Loucy (cell line): ENCODE data around the gene TSSC4.
A peak's percentile ranks its signal among the peaks of the same experiment; 100 is the strongest.

Experiments used
- H2AFZ ChIP-seq: fragments of 200-600 bp; sonication (generic); 2 replicates; pipeline ENCODE4 v1.6.0; 2016; ENCODE audit warnings: antibody characterized with exemption, mild to moderate bottlenecking, low read length, moderate library complexity
- H3F3A ChIP-seq: fragments of 200-600 bp; 2 replicates; pipeline ENCODE4 v1.6.0; 2016; ENCODE audit warnings: antibody characterized with exemption, low read depth, mild to moderate bottlenecking
- H3K27me3 ChIP-seq: fragments of 200-600 bp; sonication (generic); 2 replicates; pipeline ENCODE4 v1.6.1; 2014; ENCODE audit warnings: low read length, mild to moderate bottlenecking; ENCODE audit not compliant: insufficient read depth, poor library complexity, severe bottlenecking
- H3K36me3 ChIP-seq: fragments of 200-600 bp; sonication (generic); 2 replicates; pipeline ENCODE4 v1.6.1; 2016; ENCODE audit warnings: low read length; ENCODE audit not compliant: insufficient read depth
- H3K4me1 ChIP-seq: fragments of 200-600 bp; sonication (generic); 2 replicates; pipeline ENCODE4 v1.5.1; 2014; ENCODE audit warnings: low read length, mild to moderate bottlenecking; ENCODE audit not compliant: insufficient read depth, poor library complexity, severe bottlenecking
- H3K4me2 ChIP-seq: fragments of 200-600 bp; sonication (generic); 2 replicates; pipeline ENCODE4 v1.6.0; 2014; ENCODE audit warnings: antibody characterized with exemption, low read length, low read depth, mild to moderate bottlenecking; ENCODE audit not compliant: poor library complexity, severe bottlenecking
- H3K4me3 ChIP-seq: fragments of 200-600 bp; sonication (generic); 2 replicates; pipeline ENCODE4 v1.5.1; 2014; ENCODE audit warnings: low read length, mild to moderate bottlenecking, mixed read lengths; ENCODE audit not compliant: poor library complexity, severe bottlenecking
- H3K79me2 ChIP-seq: fragments of 200-600 bp; sonication (generic); 2 replicates; pipeline ENCODE4 v1.6.1; 2014; ENCODE audit warnings: low read length; ENCODE audit not compliant: insufficient read depth
- H3K9ac ChIP-seq: fragments of 200-600 bp; sonication (generic); 2 replicates; pipeline ENCODE4 v1.6.0; 2014; ENCODE audit warnings: mild to moderate bottlenecking, low read depth, low read length, moderate library complexity; ENCODE audit not compliant: poor library complexity, severe bottlenecking
- H3K9me2 ChIP-seq: fragments of 200-600 bp; sonication (generic); replicated peaks from 2 replicates; pipeline ENCODE4 v1.6.1; 2016; ENCODE audit warnings: low read depth, low read length, mixed read lengths
- H3K9me3 ChIP-seq: fragments of 200-600 bp; sonication (generic); 2 replicates; pipeline ENCODE4 v1.6.1; 2014; ENCODE audit warnings: mild to moderate bottlenecking, antibody characterized with exemption, low read length, low read depth; ENCODE audit not compliant: insufficient read depth
- H4K20me1 ChIP-seq: fragments of 200-600 bp; sonication (generic); 2 replicates; pipeline ENCODE4 v1.6.0; 2014; ENCODE audit warnings: antibody characterized with exemption, low read length, mild to moderate bottlenecking; ENCODE audit not compliant: insufficient read depth, poor library complexity, severe bottlenecking
- EZH2phosphoT487 ChIP-seq: fragments of 200-600 bp; IDR thresholded peaks from 2 replicates; pipeline ENCODE4 v1.6.1; 2018; ENCODE audit warnings: antibody characterized with exemption, mild to moderate bottlenecking, moderate library complexity, borderline replicate concordance
- TF ChIP-seq, protein P1 (sequence below): fragments of 200-600 bp; sonication (generic); conservative IDR thresholded peaks from 2 replicates; pipeline ENCODE4 v1.5.1; 2014; ENCODE audit warnings: mild to moderate bottlenecking, antibody characterized with exemption, low read length

Gene TSSC4

DNA sequence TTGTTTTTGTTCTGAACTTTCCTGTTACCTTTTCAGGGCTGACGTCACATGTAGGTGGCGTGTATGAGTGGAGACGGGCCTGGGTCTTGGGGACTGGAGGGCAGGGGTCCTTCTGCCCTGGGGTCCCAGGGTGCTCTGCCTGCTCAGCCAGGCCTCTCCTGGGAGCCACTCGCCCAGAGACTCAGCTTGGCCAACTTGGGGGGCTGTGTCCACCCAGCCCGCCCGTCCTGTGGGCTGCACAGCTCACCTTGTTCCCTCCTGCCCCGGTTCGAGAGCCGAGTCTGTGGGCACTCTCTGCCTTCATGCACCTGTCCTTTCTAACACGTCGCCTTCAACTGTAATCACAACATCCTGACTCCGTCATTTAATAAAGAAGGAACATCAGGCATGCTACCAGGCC is 3.5 kb upstream of the TSSC4 start:
- peaks cover 12% of the 10 kb centered on the region for H3K4me1 ChIP-seq

DNA sequence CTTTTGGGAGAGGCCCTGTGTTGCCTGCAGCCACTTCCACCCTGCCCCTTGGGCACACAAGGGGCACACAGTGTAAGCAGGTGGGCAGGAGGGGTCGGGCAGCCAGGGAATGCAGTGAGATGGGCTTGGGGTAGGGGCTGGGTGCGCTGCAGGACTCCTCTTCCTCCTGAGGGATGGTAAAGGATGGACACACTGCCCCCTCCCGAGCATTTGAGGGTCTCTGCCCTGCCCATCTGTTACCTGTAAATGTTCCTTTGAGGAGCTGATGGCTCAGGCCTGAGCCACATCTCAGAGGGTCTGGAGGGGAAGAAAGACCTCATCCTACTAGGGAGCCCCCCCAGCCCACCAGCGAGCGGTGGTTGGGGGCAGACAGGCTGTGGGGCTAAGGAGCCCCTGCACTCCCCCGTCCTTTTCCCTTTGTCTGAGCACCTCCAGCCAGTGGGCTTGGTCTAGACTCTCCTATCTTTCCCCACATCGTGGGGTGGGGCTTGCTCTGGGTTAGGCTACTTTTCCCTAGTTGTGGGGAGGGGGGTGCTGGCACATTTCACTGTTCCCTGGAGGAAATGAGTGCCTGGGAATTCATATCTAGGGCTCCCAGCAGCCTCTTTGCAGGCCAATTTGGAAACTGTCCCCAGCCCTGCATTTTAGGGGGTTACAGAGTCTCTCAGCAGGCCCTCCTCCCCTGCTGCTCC is 1.7 kb upstream of the TSSC4 start:
- Histone ChIP-seq H3K36me3 (peaks cover 42% of the 10 kb centered on the region; the same call in 1 of the 2 replicates), H3K79me2 (peaks cover 27% of the 10 kb centered on the region), H3K4me3 (peak overlapping the region; percentile 90), H3K4me1 (peaks cover 17% of the 10 kb centered on the region), H4K20me1 (peaks cover 10% of the 10 kb centered on the region), H3K27me3 (no peaks in the 10 kb centered on the region), H2AFZ (no peak overlapping the region), H3F3A (no peaks in the 10 kb centered on the region), H3K9ac (peak overlapping the region; percentile 93), H3K9me3 (no peaks in the 10 kb centered on the region), H3K9me2 (no peaks in the 10 kb centered on the region), H3K4me2 (peak overlapping the region; percentile 86)
- TF ChIP-seq, protein P1, sequence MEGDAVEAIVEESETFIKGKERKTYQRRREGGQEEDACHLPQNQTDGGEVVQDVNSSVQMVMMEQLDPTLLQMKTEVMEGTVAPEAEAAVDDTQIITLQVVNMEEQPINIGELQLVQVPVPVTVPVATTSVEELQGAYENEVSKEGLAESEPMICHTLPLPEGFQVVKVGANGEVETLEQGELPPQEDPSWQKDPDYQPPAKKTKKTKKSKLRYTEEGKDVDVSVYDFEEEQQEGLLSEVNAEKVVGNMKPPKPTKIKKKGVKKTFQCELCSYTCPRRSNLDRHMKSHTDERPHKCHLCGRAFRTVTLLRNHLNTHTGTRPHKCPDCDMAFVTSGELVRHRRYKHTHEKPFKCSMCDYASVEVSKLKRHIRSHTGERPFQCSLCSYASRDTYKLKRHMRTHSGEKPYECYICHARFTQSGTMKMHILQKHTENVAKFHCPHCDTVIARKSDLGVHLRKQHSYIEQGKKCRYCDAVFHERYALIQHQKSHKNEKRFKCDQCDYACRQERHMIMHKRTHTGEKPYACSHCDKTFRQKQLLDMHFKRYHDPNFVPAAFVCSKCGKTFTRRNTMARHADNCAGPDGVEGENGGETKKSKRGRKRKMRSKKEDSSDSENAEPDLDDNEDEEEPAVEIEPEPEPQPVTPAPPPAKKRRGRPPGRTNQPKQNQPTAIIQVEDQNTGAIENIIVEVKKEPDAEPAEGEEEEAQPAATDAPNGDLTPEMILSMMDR, result no peak
- no peak for TF ChIP-seq EZH2phosphoT487

More for the DNA sequence above, 3.5 kb upstream of the TSSC4 start:
- Histone ChIP-seq H4K20me1 (peaks cover 23% of the 10 kb centered on the region), H3K9me3 (no peaks in the 10 kb centered on the region), H3F3A (no peaks in the 10 kb centered on the region), H3K36me3 (peaks cover 45% of the 10 kb centered on the region; the same call in 1 of the 2 replicates), H3K9ac (no peak overlapping the region), H2AFZ (no peak overlapping the region), H3K27me3 (no peaks in the 10 kb centered on the region), H3K4me2 (no peak overlapping the region), H3K9me2 (no peaks in the 10 kb centered on the region), H3K79me2 (peaks cover 22% of the 10 kb centered on the region), H3K4me3 (no peak overlapping the region)
- TF ChIP-seq, protein P1, result no peak
- TF ChIP-seq EZH2phosphoT487, result no peak

DNA sequence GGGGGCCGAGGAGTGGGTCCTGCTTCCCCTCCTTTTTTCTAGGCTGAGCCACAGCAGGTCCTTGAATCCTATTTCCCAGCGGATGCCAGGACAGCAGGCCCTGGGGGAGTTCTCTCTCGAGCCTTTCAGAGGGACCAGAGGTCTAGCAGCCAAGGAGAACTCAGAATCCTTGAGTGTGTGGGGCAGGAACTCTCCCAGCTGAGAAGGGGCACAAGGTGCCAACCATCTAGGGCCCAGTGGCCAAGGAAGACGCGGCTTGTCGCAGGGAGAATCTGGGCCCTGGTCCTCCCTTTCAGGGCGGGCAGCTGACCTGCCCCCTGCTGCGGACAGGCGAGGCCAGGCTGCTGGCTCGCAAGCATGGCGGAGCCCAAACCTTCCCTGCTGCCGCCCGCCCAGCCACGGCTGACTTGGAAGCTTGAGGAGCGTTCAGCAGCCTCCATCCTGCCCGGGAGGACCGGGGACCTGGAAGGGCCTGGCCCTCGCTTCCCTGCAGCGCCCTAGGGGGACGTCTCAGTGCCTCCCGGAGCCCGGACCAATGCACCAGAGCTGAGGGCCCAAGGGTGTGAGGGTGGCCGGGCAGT is 972 bp upstream of the TSSC4 start:
- Histone ChIP-seq H3K9ac (peak overlapping the region; percentile 93), H3K36me3 (peaks cover 34% of the 10 kb centered on the region; the same call in 1 of the 2 replicates), H3K9me3 (no peaks in the 10 kb centered on the region), H4K20me1 (peaks cover 10% of the 10 kb centered on the region), H3K9me2 (no peaks in the 10 kb centered on the region), H3K27me3 (no peaks in the 10 kb centered on the region), H3K4me2 (peak overlapping the region; percentile 86), H3K79me2 (peaks cover 27% of the 10 kb centered on the region), H2AFZ (peak overlapping the region; percentile 43; the same call in 1 of the 2 replicates), H3K4me1 (peaks cover 17% of the 10 kb centered on the region), H3K4me3 (peak overlapping the region; percentile 90), H3F3A (no peaks in the 10 kb centered on the region)
- no peak for TF ChIP-seq EZH2phosphoT487
- TF ChIP-seq, protein P1, result no peak
